Fibroblast of pulmonary artery (primary cell): ENCODE results near the gene ESD.
A peak's percentile ranks its signal among the peaks of the same experiment; 100 is the strongest.

ENCODE experiments used
- DNase-seq: peaks from one replicate; pipeline ENCODE4 v3.0.0-alpha.2; 2010; ENCODE audit warnings: low read depth
- H3K4me3 ChIP-seq: replicated peaks from 2 replicates; pipeline ENCODE4 v1.5.1; 2011; ENCODE audit warnings: low read depth, mild to moderate bottlenecking, control low read depth, low read length, moderate library complexity
- CTCF ChIP-seq: IDR thresholded peaks from 2 replicates; pipeline ENCODE4 v1.5.1; 2011; ENCODE audit warnings: mild to moderate bottlenecking, control low read depth, low read length, inconsistent platforms; ENCODE audit errors: missing control alignments

The ESD gene

GRCh38 chr13:46728777-46729176 lies 68.2 kb downstream of the ESD start:
- no peak overlapping the region for H3K4me3 ChIP-seq
- peak; percentile 20 for TF ChIP-seq CTCF
- peak; percentile 12 for DNase-seq

GRCh38 chr13:46726347-46726746 lies 70.6 kb downstream of the ESD start:
- DNase-seq, result no peak
- TF ChIP-seq CTCF, result no peak
- no peak overlapping the region for H3K4me3 ChIP-seq
